H9 (cell line): ENCODE data around the gene BCAP29. TPM values are rescaled to one million over a fixed set of nuclear protein-coding genes. Genes with fewer than 3 reads are reported as not detected.

Source experiments
- DNase-seq: peaks from one replicate; pipeline ENCODE4 v3.0.0-alpha.2; 2017
- H2AFZ ChIP-seq: one replicate; pipeline ENCODE4 v1.6.1; 2013; ENCODE audit warnings: mild to moderate bottlenecking, low read length, control low read depth, moderate library complexity
- H2AK5ac ChIP-seq: 2 replicates; pipeline ENCODE4 v1.6.1; 2013; ENCODE audit warnings: low read length, control low read depth, mixed read lengths; ENCODE audit not compliant: insufficient read length
- H2BK120ac ChIP-seq: one replicate; pipeline ENCODE4 v1.6.1; 2013; ENCODE audit warnings: low read depth, mild to moderate bottlenecking, low read length, control low read depth, inconsistent platforms; ENCODE audit not compliant: poor library complexity, severe bottlenecking
- H2BK12ac ChIP-seq: 2 replicates; pipeline ENCODE4 v1.6.1; 2013; ENCODE audit warnings: low read length, control low read depth, mixed read lengths, low read depth; ENCODE audit not compliant: insufficient read length
- H2BK15ac ChIP-seq: 2 replicates; pipeline ENCODE4 v1.6.1; 2013; ENCODE audit warnings: low read depth, low read length, control low read depth
- H2BK20ac ChIP-seq: one replicate; pipeline ENCODE4 v1.6.1; 2013; ENCODE audit warnings: low read depth, mild to moderate bottlenecking, low read length, control low read depth, inconsistent platforms; ENCODE audit not compliant: poor library complexity, severe bottlenecking
- H2BK5ac ChIP-seq: 2 replicates; pipeline ENCODE4 v1.6.1; 2013; ENCODE audit warnings: low read length, control low read depth, mixed read lengths; ENCODE audit not compliant: insufficient read length
- H3K14ac ChIP-seq: 2 replicates; pipeline ENCODE4 v1.6.1; 2013; ENCODE audit warnings: low read length, control low read depth; ENCODE audit not compliant: insufficient read depth
- H3K18ac ChIP-seq: 2 replicates; pipeline ENCODE4 v1.6.1; 2013; ENCODE audit warnings: low read depth, mild to moderate bottlenecking, mixed read lengths, low read length, control low read depth; ENCODE audit not compliant: insufficient read length
- H3K23ac ChIP-seq: 2 replicates; pipeline ENCODE4 v1.6.1; 2013; ENCODE audit warnings: low read length, control low read depth, mixed read lengths, low read depth; ENCODE audit not compliant: insufficient read length
- H3K23me2 ChIP-seq: 2 replicates; pipeline ENCODE4 v1.6.1; 2013; ENCODE audit warnings: low read depth, mild to moderate bottlenecking, mixed read lengths, low read length, control low read depth; ENCODE audit not compliant: insufficient read length, poor library complexity, severe bottlenecking
- H3K27ac ChIP-seq: 2 replicates; pipeline ENCODE4 v1.5.1; 2013; ENCODE audit warnings: low read length, control low read depth, mixed read lengths, low read depth; ENCODE audit not compliant: insufficient read length
- H3K27me3 ChIP-seq: 2 replicates; pipeline ENCODE4 v1.6.1; 2013; ENCODE audit warnings: low read length, control low read depth, inconsistent platforms; ENCODE audit not compliant: insufficient read depth
- H3K4ac ChIP-seq: 2 replicates; pipeline ENCODE4 v1.6.1; 2013; ENCODE audit warnings: low read depth, mild to moderate bottlenecking, control low read depth, inconsistent platforms, low read length, moderate library complexity
- H3K4me1 ChIP-seq: 2 replicates; pipeline ENCODE4 v1.6.1; 2013; ENCODE audit warnings: low read length, control low read depth, inconsistent platforms; ENCODE audit not compliant: insufficient read depth
- H3K4me2 ChIP-seq: 2 replicates; pipeline ENCODE4 v1.6.1; 2013; ENCODE audit warnings: low read length, control low read depth, mixed read lengths; ENCODE audit not compliant: insufficient read length, insufficient read depth
- H3K56ac ChIP-seq: 2 replicates; pipeline ENCODE4 v1.6.1; 2013; ENCODE audit warnings: low read depth, mild to moderate bottlenecking, mixed read lengths, low read length, control low read depth; ENCODE audit not compliant: insufficient read length
- H3K79me1 ChIP-seq: 2 replicates; pipeline ENCODE4 v1.6.1; 2013; ENCODE audit warnings: low read depth, mild to moderate bottlenecking, moderate library complexity, low read length, control low read depth, inconsistent platforms; ENCODE audit not compliant: insufficient read depth, poor library complexity, severe bottlenecking
- H3K79me2 ChIP-seq: 2 replicates; pipeline ENCODE4 v1.6.1; 2013; ENCODE audit warnings: low read length, control low read depth, inconsistent platforms; ENCODE audit not compliant: insufficient read depth
- H3K9ac ChIP-seq: 2 replicates; pipeline ENCODE4 v1.6.1; 2013; ENCODE audit warnings: low read length, control low read depth, mixed read lengths; ENCODE audit not compliant: insufficient read length; ENCODE audit errors: extremely low read depth
- H3K9me3 ChIP-seq: one replicate; pipeline ENCODE4 v1.6.1; 2013; ENCODE audit warnings: low read depth, low read length, inconsistent platforms; ENCODE audit not compliant: control insufficient read depth
- H3T11ph ChIP-seq: one replicate; pipeline ENCODE4 v1.6.1; 2013; ENCODE audit warnings: mild to moderate bottlenecking, low read length, control low read depth, inconsistent platforms
- H4K20me1 ChIP-seq: one replicate; pipeline ENCODE4 v1.6.1; 2013; ENCODE audit not compliant: control insufficient read depth, insufficient read length, insufficient read depth
- H4K5ac ChIP-seq: 2 replicates; pipeline ENCODE4 v1.6.1; 2013; ENCODE audit warnings: low read depth, mild to moderate bottlenecking, mixed read lengths, low read length, control low read depth; ENCODE audit not compliant: insufficient read length
- H4K8ac ChIP-seq: replicated peaks from 2 replicates; pipeline ENCODE4 v1.6.1; 2013; ENCODE audit warnings: low read length, control low read depth, mixed read lengths, low read depth; ENCODE audit not compliant: insufficient read length
- H4K91ac ChIP-seq: 2 replicates; pipeline ENCODE4 v1.6.1; 2013; ENCODE audit warnings: low read depth, mild to moderate bottlenecking, moderate library complexity, mixed read lengths, low read length, control low read depth; ENCODE audit not compliant: insufficient read length
- H3K27ac Mint-ChIP-seq, 3 experiments: 2 replicates in 2 of 3; 3 replicates in 1 of 3; pipeline ENCODE4 v1.8.0; 2020 to 2021; ENCODE audit warnings: mixed read lengths in 3 of 3, mild to moderate bottlenecking in 1 of 3, moderate library complexity in 1 of 3
- H3K27me3 Mint-ChIP-seq: 2 replicates; pipeline ENCODE4 v1.8.0; 2021; ENCODE audit warnings: low read depth, mild to moderate bottlenecking, moderate library complexity, mixed read lengths
- H3K36me3 Mint-ChIP-seq, 3 experiments: 2 replicates in 2 of 3; 3 replicates in 1 of 3; pipeline ENCODE4 v1.8.0; 2020 to 2021; ENCODE audit warnings: low read depth in 3 of 3, mixed read lengths in 3 of 3; ENCODE audit not compliant: insufficient read depth in 1 of 3
- H3K4me1 Mint-ChIP-seq, 2 experiments: 2 replicates each; pipeline ENCODE4 v1.8.0; 2020; ENCODE audit warnings: mixed read lengths in 2 of 2
- H3K4me3 Mint-ChIP-seq, 2 experiments: 2 replicates in 1 of 2; 3 replicates in 1 of 2; pipeline ENCODE4 v1.8.0; 2020 to 2021; ENCODE audit warnings: mild to moderate bottlenecking in 2 of 2, mixed read lengths in 2 of 2, moderate library complexity in 1 of 2
- H3K9me3 Mint-ChIP-seq, 2 experiments: 2 replicates in 1 of 2; 3 replicates in 1 of 2; pipeline ENCODE4 v1.8.0; 2020; ENCODE audit warnings: mild to moderate bottlenecking in 2 of 2, mixed read lengths in 2 of 2, moderate library complexity in 1 of 2
- CTCF ChIP-seq: fragments of 200-600 bp; sonication (generic); conservative IDR thresholded peaks from 3 replicates; pipeline ENCODE4 v1.8.0; 2021; ENCODE audit warnings: antibody characterized with exemption, mild to moderate bottlenecking
- WGBS: extraction: QIAGEN DNeasy Blood & Tissue Kit; methylation state at CpG from one replicate; pipeline ENCODE4 v1.1.7; 2013; ENCODE audit warnings: missing lambda C conversion rate, low lambda C conversion rate, mixed read lengths; ENCODE audit not compliant: insufficient read length; ENCODE audit errors: extremely low coverage; 5-methylcytosine and 5-hydroxymethylcytosine counted together
- total RNA-seq: library from RNA; stranded (reverse); gene quantifications from 2 replicates; pipeline ENCODE4 v1.2.1, GENCODE V29; 2021

Gene BCAP29
- total RNA-seq, 1 experiment from 2014 or later, result 30.6 TPM

- H3K9ac ChIP-seq, result no peak overlapping the region
- H4K91ac ChIP-seq, result no peak overlapping the region
- H4K8ac ChIP-seq, result no peak overlapping the region
- no peak overlapping the region for H3K14ac ChIP-seq
- H3K56ac ChIP-seq, result no peak overlapping the region
- no peak overlapping the region for H3K4me3 Mint-ChIP-seq
- H3K79me2 ChIP-seq, result no peaks in the 10 kb centered on the region
- no peak overlapping the region for H3T11ph ChIP-seq
- H2BK5ac ChIP-seq, result no peak overlapping the region
- H3K4me1 Mint-ChIP-seq, result no peaks in the 10 kb centered on the region
- no CpG with 5 or more reads among the region's 5 CpGs for WGBS
- no peaks in the 10 kb centered on the region for H3K27me3 ChIP-seq
- H4K5ac ChIP-seq, result no peak overlapping the region
- no peak overlapping the region for H3K23ac ChIP-seq
- no peaks in the 10 kb centered on the region for H3K79me1 ChIP-seq
- no peak overlapping the region for H2BK12ac ChIP-seq
- H3K27me3 Mint-ChIP-seq, result no peaks in the 10 kb centered on the region
- TF ChIP-seq CTCF, result no peak
- no peak overlapping the region for H2BK15ac ChIP-seq
- H4K20me1 ChIP-seq, result no peaks in the 10 kb centered on the region
- H2AK5ac ChIP-seq, result no peak overlapping the region
- H2BK20ac ChIP-seq, result no peak overlapping the region
- no peak overlapping the region for H3K4ac ChIP-seq
- no peak overlapping the region for H3K18ac ChIP-seq
- H3K36me3 Mint-ChIP-seq, result peaks cover 10 to 28% (median 21%) of the 10 kb centered on the region in 3 experiments
- no peak overlapping the region for H2AFZ ChIP-seq
- H3K9me3 ChIP-seq, result no peaks in the 10 kb centered on the region
- no peak overlapping the region for H2BK120ac ChIP-seq
- no peak overlapping the region for H3K27ac ChIP-seq
- H3K9me3 Mint-ChIP-seq, result peaks cover 4% of the 10 kb centered on the region in 2 experiments; a peak in 4 of 5 replicates
- H3K27ac Mint-ChIP-seq, result no peak overlapping the region
- H3K4me1 ChIP-seq, result no peaks in the 10 kb centered on the region
- H3K4me2 ChIP-seq, result no peak overlapping the region
- no peak for DNase-seq
- no peaks in the 10 kb centered on the region for H3K23me2 ChIP-seq
Observed at GRCh38 chr7:107592361-107593024, 12.4 kb downstream of the BCAP29 start.
